GM11168 (cell line): ENCODE measurements around the gene FRYL.
"Not testable (repeated sequence)": the region's sequence is repeated elsewhere in the genome, so short reads cannot be mapped to it uniquely, and the experiment has no call there.

ENCODE experiments used
- in situ Hi-C: fragments of 300-500 bp; cut with MboI; formaldehyde crosslinking; loops from one replicate; pipeline ENCODE4 v1.12.0; 2022; ENCODE audit warnings: low sequenced_read_pairs; ENCODE audit not compliant: unreplicated experiment

FRYL gene

DNA sequence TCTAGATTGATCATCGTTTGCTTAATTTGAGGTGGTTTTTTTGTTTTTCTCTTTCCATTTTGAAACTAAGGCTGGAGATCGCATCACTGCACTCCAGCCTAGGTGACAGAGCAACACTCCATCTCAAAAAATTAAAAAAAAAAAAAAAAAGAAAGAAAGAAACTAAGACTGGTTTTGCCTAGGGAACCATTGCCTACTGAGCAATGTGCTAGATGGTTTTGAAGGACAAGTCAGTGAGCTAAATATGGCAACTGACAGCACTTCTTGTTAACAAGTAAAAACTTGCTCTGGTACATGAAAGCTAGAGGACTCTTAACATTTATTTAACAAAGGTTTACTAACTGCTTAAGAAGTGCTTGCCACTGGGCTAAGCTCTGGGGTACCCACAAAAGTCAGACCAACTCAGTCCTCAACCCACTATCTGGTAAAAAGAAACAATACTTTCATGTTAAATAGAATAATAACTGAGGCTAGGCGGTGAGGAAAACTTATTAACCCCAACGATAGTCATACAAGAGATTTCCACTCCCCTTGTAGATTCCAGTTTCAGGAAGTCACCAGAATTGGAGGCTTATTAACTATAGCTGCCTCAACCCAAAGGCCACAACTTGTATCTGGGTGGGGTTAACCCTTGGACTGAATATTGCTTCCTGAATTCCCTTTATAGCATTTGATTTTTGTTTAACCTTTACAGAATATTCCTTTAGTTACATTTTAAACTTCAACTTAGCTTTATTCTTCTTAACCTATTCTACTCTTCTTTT, 111.6 kb downstream of the FRYL start:
- in situ Hi-C loops = no loop called here

DNA sequence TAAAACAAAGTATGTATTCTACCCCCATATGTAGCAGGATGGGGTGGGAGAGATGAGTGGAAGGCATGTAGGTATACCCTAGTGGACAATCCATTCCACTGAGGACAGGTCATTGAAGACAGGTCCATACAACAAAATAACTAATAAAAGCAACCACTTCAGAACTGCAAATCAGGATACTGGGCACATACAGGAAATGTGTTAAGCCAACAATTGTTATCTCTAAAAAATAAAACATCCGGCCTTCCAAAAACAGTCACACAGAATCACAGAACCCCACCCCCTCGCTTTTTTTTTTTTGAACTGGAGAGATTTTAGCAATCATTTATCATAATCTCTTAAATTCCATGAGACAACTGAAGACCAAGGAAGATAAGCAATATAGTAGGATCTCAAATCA, 112.9 kb downstream of the FRYL start:
- in situ Hi-C loops = no loop called here

DNA sequence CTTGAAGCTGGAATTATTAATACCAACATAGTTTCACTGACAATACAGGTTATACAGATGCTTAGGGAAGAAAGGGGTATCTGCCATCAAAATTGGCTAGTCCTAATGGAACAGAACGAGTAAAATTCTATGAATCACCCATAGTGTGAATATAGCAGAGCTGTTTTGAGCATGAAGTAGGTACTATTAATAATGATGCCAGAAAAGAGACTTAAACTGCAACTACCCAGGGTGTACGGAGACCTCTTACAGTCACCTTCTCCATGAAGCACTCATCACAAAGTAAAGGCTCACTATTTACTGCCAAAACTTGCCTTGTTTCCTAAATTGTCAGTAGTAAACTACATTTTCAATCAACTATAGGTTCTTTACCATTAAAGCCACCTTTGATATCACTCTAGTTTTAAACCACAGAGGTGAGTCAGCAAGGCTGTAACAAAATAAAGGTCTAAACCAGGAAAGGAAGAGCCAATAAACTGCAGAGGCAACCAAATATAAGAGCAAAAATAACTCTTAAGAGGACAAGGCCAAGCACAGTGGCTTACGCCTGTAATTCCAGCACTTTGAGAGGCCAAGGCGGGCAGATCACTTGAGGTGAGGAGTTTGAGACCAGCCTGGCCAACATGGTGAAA, 114.4 kb downstream of the FRYL start:
- in situ Hi-C loops = no loop called here

DNA sequence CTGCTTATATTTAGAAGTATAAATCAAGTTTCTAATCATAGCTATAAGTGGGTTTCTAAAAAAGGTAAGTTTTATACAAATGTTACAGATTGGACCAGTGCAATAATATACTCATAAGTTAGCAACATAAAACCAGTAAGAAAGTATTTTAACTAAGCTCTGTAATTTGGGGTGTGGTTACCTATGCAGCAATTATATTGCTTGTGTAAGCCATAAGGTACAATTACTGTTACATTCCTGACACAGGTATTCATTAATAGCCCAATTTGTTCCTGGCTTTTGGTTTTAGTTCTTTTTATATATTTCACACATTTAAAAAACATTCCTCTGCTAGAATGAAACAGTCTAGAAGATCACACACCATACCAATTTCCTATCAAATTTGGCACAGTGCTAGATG, 115.1 kb downstream of the FRYL start:
- in situ Hi-C loops = no loop called here

DNA sequence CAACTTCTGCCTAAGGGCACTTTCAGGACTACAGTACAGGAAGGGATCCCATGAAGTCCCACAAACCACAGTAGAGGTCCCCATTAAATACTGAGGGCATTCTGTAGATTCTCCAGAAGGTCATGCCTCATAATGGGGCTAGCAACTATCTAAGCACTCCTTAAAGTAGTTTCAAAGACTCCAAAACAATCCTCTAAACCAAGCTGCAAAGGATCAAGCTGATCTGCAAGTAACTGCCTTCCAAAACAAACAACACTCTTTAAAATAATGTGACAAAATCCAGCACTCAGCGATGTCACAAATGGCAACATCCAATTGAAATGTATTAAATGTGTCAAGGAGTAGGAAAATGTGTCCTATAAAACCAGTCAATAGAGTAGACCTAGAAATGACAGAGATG, 118.7 kb downstream of the FRYL start:
- in situ Hi-C loops = no loop called here

DNA sequence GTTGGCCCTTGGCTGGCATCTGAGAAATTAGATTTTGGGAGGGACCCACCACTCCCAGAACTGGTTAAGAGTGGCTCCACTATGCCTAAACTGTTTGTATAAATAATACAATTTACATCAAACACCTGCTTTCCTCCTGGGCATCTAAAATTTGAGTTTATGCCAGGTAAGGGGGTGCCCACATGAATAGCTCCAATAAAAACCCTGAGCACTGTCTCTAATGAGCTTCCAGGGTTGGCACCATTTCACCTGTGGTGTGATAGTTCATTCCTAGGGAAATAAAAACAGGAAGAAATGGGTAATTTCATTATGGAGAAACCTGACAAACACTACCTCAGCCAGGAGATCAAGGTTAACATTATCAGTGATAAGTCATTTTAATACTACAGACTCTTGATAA, 119.7 kb downstream of the FRYL start:
- in situ Hi-C loops = no loop called here

DNA sequence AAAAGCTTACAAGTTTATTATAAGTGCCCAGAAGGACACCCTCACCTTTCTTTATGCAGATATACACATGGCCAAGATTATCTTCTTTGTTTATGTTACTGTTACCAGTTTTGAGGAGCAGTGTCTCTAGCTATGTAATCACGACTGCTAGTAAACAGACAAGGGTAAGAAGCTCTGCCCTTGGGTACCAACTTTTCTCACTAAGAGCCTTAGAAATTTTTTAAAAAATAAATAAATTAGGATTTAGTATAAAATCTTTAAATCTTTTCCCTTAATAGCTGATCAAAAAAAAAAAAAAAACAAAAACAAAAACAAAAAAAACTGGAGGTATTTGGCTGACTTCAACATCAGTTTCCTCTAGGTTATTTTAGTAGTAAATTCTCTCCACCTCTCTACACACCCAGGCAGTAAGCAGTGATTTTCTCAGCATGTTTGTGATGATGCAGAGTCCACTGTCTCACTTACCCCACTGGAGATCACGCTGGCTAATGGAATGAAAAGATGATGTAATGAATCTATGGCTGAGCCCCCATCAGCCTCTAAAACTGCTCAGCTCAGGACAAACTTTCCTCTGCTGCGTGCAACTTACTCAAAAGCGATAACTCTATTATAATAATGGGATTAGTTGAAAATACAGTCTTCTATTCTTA, 125.9 kb downstream of the FRYL start:
- in situ Hi-C loops = no loop called here

DNA sequence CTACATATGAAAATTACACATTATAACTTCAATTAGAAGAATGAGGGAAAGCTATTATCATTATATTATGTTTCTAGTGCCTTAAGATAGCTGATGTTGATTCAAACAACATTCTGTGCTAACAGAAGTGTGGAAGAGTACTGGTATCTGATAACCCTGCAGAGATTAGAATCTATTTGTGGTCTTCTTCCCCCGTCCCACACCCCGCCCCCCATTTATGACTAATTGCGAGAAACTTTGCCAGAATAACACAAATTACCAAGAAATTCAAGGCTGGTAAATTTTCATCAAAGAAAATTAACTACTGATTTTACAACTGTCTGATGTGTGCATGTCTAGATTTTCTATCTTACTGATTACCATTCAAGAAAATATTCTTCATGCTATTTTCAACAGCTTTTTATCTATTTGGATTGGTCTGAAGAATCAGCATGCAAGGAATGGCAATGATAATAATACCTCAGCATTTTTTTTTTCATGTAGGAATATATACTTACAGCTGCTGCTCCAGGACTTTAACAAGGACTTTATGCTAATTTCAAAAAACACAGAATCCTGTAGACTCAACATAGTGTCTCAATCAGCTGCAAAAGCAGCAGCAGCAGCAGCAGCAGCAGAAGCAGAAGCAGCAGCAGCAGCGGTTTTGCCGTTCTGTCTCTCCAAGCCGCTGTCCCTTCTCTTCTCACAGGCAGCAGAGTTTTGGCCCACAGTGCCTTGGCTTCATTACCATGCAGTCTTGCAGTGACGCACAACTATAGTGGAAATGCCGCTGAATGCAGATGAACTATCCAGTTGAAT, 126.7 kb downstream of the FRYL start:
- in situ Hi-C loops = no loop called here

DNA sequence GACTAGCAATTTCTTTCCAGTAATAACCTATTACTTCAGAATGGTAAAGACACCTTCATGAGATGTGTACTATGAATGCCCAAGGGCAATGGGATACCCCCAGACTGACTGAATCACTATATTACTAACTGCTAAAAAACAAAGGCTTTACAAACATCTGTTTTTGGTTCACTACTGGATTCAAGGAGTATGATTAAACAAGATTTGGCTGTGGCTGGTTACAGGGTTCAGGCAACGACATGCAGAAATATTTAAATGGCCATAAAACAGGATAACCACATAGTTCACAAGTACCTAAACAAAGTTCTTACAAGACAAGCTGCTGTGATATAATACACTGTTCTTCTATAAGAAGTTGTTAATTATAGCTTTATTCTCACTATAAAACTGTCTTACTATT, 128.2 kb downstream of the FRYL start:
- in situ Hi-C loops = no loop called here

DNA sequence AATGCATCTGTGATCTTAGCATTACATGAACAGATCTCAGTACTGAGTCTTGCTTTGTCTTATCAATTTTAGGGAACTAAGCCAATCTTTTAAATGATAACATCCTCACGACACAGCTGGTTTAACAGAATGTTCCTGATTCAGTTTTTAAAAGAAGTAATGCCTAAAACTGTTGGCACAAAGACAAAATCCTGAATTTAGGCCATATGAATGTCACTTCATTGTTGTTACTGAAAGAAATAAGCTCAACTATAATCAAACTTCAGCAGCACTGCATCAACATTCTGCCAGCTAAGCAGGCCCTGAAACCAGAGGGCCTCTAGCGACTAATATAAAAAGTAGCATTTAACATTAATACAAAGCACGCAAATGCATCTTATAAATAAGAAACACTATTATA, 130.6 kb downstream of the FRYL start:
- in situ Hi-C loops = no loop called here

DNA sequence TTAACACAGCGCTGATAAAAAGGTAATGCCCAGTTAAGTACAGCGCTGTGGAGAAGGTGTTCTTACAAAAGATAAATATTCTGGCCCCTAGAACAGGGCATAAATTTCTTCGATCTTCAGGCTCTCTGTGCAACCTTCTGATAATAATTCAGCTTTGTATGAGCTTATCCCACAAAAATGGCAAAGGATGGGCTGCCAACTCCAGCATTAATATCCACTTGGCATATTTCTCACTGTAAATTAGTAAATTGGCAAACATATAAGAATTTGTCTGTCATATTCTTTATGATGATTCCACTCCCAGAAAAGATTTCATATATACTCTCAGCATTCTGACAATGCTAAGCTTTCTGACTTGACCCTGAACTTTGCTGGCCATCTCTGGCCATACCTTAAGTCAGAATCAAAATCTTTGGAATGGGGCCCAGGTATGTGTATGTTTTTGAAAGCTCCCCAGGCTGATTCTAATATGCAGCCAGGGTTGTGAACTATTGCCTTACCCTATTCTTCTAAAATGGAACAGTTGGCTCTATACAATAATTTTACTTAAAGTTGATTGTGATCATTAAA, 134.8 kb downstream of the FRYL start:
- in situ Hi-C loops = no loop called here

DNA sequence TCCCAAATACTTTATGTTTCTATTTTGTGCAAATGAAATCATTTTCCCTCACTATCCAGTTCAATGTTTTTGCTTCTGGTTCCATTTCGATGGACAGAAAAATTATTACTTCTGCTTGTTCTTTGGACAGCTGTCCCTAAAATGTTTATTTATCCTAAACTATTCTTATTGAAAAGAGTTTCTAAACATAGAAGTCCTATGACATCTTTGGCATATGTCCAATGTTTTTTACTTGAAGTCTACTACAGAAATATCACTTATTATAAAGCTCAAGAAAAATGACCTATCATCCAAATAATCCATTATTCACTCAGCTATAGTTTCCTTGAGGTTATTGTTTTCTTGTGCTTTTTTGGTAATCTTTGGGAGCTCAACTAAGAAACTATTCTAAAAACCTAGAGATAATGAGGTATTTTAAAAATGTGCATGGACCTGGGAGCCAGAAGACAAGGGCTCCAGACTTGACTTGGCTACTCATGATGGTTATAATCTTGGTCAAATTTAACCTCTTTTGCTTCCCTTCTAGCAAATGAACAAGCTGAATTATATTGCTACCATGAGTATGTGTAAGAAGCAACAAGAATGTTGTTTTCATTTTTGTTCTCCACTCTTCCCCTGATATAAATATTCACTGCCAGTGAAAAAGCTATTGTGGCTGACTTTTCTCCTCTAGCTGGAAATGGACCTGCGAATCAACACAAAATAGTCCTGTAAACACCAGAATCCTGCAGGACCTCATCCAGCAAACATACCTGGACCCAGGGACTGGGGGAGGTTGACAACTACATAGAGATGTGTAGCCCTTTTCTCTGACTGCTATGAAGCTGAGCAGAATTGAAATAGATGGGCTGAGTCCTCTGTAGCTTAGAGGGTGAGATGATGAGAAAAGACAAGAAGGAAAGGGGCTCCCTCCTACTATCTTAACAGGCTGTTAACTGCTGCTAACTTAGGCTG, 137.4 kb downstream of the FRYL start:
- in situ Hi-C loops = no loop called here

DNA sequence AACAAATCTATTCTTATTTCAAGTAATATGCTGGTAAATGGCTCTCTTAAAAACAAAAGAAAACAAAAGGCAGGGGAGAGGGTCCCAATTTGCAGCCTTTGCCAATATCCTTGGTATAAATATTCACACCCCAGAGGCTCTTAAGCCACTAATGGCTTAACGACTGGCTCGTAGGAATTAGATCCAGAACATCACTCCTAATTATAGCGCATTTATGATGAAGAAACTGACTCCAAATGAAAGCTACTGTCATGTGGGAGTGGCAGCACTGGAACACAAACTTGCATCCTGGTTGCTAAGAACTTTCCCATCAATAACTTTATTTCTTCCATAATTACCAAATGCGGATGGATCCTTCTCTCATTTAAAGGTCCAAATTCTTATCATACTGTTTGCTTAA, 138.7 kb downstream of the FRYL start:
- in situ Hi-C loops = no loop called here

DNA sequence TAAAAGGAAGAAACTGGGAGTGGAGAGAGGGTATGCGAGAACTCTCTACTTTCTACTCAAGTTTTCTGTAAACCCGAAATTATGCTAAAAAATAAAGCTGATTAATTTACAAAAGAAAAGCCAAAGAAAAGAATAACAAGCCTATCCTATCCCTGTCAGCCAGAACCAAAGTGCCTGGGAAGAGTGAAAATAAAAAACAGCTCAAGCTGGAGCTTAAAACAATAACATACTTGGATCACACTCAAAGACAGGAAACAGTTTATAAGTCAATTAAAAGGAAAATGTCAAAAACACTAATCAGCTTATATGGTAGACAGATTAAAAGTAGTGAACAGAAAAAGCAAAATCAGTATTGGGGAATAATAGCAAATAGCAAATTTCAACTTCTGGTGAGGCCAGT, 139.4 kb downstream of the FRYL start:
- in situ Hi-C loops = no loop called here

DNA sequence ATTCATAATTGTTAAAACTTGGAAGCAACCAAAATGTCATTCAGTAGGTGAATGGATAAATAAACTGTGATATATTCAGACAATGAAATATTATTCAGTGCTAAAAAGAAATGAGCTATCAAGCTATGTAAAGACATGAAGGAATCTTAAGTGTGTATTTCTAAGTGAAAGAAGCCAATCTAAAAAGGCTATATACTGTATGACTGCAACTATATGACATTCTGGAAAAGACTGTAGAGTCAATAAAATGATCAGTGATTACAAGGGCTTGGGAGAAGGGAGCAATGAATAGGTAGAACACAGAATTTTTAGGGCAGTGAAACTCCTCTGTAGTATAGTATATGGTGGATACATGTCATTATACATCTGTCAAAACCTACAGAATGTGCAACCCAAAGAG, 139.9 kb downstream of the FRYL start:
- in situ Hi-C loops = no loop called here

DNA sequence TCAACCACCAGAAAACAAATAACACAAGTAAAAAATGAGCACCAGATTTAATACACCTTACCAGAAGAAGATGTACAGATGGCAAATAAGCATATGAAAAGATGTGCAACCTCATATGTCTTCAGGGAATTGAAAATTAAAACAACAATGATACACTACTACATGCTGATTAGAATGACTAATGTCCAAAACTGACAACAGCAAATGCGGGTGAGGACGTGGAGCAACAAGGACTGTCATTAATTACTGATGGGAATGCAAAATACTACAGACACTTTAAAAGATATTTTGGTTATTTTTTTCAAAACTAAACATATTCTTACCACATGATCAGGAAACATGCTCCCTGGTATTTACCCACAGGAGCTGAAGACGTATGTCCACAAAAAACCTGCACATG, 140.3 kb downstream of the FRYL start:
- in situ Hi-C loops = no loop called here

DNA sequence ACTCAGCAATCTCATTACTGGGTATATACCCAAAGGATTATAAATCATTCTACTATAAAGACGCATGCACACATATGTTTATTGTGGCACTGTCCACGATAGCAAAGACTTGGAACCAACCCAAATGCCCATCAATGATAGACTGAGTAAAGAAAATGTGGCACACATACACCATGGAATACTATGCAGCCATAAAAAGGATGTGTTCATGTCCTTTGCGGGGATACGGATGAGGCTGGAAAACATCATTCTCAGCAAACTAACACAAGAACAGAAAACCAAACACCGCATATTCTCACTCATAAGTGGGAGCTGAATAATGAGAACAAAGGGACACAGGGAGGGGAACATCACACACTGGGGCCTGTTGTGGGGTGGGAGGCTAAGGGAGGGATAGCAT, 141.5 kb downstream of the FRYL start:
- in situ Hi-C loops = not testable (repeated sequence)

DNA sequence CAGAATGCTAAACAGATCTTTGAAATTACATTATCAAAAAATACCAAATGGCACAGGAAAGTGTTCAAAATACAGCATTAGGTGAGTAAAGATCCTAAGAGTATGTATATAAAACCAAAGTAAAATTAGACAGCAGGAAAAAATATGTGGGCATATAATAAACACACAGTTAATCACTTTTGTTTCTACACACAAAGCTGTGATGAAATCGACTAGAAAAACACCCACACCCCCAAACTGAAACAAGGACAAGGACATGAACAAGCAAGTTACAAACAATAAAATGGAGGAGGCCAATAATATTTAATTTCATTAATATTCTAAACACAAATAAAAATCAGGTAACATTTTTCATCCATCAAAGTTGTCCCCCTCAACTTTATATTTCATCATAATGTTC, 143.2 kb downstream of the FRYL start:
- in situ Hi-C loops = no loop called here

DNA sequence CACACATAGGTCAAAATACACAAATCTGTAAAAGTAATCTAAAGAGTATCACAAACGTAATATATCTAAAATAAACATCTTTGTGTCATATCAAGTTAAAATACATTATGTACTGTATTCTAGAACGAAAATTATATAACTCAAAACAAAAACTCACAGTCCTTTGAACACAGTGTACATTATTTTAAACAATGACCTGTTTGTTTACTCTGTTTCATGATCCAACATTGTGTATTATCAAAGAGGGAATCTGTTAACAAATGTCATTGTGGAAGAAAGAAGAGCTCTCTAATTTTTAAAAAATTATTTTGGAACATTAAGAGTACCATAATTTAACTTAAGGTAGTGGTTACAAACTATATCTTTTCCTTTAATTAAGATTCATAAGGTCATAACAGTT, 144.1 kb downstream of the FRYL start:
- in situ Hi-C loops = no loop called here

DNA sequence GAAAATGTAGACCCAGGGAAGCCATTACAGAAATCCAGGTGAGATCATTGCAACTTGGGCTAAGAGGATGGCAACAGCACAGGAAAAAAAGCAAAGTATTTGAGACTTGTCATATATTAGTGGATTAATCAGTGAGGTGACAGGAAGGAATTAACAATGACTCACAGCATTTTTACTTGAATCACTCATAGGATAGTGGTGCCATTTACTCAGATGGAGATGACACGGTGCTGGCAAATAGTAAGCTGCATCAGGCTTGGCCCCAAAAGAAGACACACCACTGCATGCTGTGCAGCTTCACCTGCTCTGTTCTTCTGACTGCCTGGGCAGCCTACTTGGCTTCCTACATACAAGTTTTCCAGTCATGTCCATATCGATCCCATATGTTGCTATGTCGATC, 144.8 kb downstream of the FRYL start:
- in situ Hi-C loops = no loop called here
